GM10847 (cell line): ENCODE data around the gene FSTL4.

ENCODE experiments used
- POLR2A ChIP-seq: IDR thresholded peaks from 2 replicates; pipeline ENCODE4 v1.6.1; 2011; ENCODE audit not compliant: insufficient read length; ENCODE audit errors: extremely low read depth

Gene FSTL4

GRCh38 chr5:133364936-133365707 is 247.2 kb downstream of the FSTL4 start:
- TF ChIP-seq POLR2A = no peak

- no peak for TF ChIP-seq POLR2A
Measured at GRCh38 chr5:133363807-133364587, 248.3 kb downstream of the FSTL4 start.

- TF ChIP-seq POLR2A = no peak
Measured at GRCh38 chr5:133362438-133362837, 249.9 kb downstream of the FSTL4 start.

- no peak for TF ChIP-seq POLR2A
Measured at GRCh38 chr5:133361922-133362321, 250.4 kb downstream of the FSTL4 start.

GRCh38 chr5:133360693-133361472 is 251.5 kb downstream of the FSTL4 start:
- no peak for TF ChIP-seq POLR2A

GRCh38 chr5:133359861-133360260 is 252.5 kb downstream of the FSTL4 start:
- no peak for TF ChIP-seq POLR2A

GRCh38 chr5:133358271-133358670 is 254.1 kb downstream of the FSTL4 start:
- TF ChIP-seq POLR2A = no peak

GRCh38 chr5:133357758-133358157 is 254.6 kb downstream of the FSTL4 start:
- no peak for TF ChIP-seq POLR2A

GRCh38 chr5:133356984-133357421 is 255.3 kb downstream of the FSTL4 start:
- TF ChIP-seq POLR2A = no peak

GRCh38 chr5:133356396-133356983 is 255.9 kb downstream of the FSTL4 start:
- no peak for TF ChIP-seq POLR2A

GRCh38 chr5:133354323-133355185 is 257.8 kb downstream of the FSTL4 start:
- no peak for TF ChIP-seq POLR2A

GRCh38 chr5:133353741-133354140 is 258.6 kb downstream of the FSTL4 start:
- no peak for TF ChIP-seq POLR2A

- TF ChIP-seq POLR2A = no peak
Measured at GRCh38 chr5:133348406-133348805, 263.9 kb downstream of the FSTL4 start.

GRCh38 chr5:133347039-133347438 is 265.3 kb downstream of the FSTL4 start:
- TF ChIP-seq POLR2A = no peak

GRCh38 chr5:133344266-133344665 is 268.1 kb downstream of the FSTL4 start:
- no peak for TF ChIP-seq POLR2A

- no peak for TF ChIP-seq POLR2A
Measured at GRCh38 chr5:133343196-133343595, 269.1 kb downstream of the FSTL4 start.
